Trophoblast cell (in vitro differentiated cells and primary cell): Measurements from ENCODE around the gene PEX10.

Source experiments
- DNase-seq, 2 donors: peaks; one replicate each; pipeline ENCODE4 v3.0.0-alpha.2; 2016
- H2AFZ ChIP-seq: 2 replicates; pipeline ENCODE4 v1.6.1; 2013; ENCODE audit warnings: low read length, moderate library complexity, mild to moderate bottlenecking; ENCODE audit not compliant: insufficient read depth, poor library complexity
- H2AK5ac ChIP-seq: 2 replicates; pipeline ENCODE4 v1.6.1; 2013; ENCODE audit warnings: mild to moderate bottlenecking, low read length
- H2BK120ac ChIP-seq: 2 replicates; pipeline ENCODE4 v1.6.1; 2013; ENCODE audit warnings: low read length, mild to moderate bottlenecking, moderate library complexity; ENCODE audit not compliant: insufficient read depth, poor library complexity
- H2BK12ac ChIP-seq: 2 replicates; pipeline ENCODE4 v1.6.1; 2013; ENCODE audit warnings: mild to moderate bottlenecking, low read length, moderate library complexity
- H2BK5ac ChIP-seq: 2 replicates; pipeline ENCODE4 v1.6.1; 2013; ENCODE audit warnings: low read length, low read depth, moderate library complexity, mild to moderate bottlenecking; ENCODE audit not compliant: poor library complexity
- H3K14ac ChIP-seq: 2 replicates; pipeline ENCODE4 v1.6.1; 2013; ENCODE audit warnings: mild to moderate bottlenecking, low read length
- H3K18ac ChIP-seq: 2 replicates; pipeline ENCODE4 v1.6.1; 2013; ENCODE audit warnings: mild to moderate bottlenecking, low read length
- H3K23ac ChIP-seq: 2 replicates; pipeline ENCODE4 v1.6.1; 2013; ENCODE audit warnings: low read length
- H3K27ac ChIP-seq: 2 replicates; pipeline ENCODE4 v1.5.1; 2013; ENCODE audit warnings: low read depth, mild to moderate bottlenecking, inconsistent platforms, low read length, moderate library complexity
- H3K27me3 ChIP-seq: 2 replicates; pipeline ENCODE4 v1.6.1; 2013; ENCODE audit warnings: inconsistent platforms, mild to moderate bottlenecking, low read length, moderate library complexity; ENCODE audit not compliant: insufficient read depth
- H3K36me3 ChIP-seq, 2 experiments: 1 replicate in 1 of 2; 2 replicates in 1 of 2; pipeline ENCODE4 v1.6.1; 2013; ENCODE audit warnings: low read length in 2 of 2, mild to moderate bottlenecking in 2 of 2, moderate library complexity in 1 of 2; ENCODE audit not compliant: insufficient read depth in 2 of 2, control insufficient read depth in 1 of 2
- H3K4ac ChIP-seq: 2 replicates; pipeline ENCODE4 v1.6.1; 2013; ENCODE audit warnings: low read depth, mild to moderate bottlenecking, low read length, moderate library complexity
- H3K4me1 ChIP-seq, 2 experiments: 1 replicate in 1 of 2; 2 replicates in 1 of 2; pipeline ENCODE4 v1.6.1; 2013; ENCODE audit warnings: low read length in 2 of 2, mild to moderate bottlenecking in 2 of 2, moderate library complexity in 1 of 2; ENCODE audit not compliant: insufficient read depth in 2 of 2, control insufficient read depth in 1 of 2
- H3K4me2 ChIP-seq: 2 replicates; pipeline ENCODE4 v1.6.1; 2013; ENCODE audit warnings: inconsistent platforms, mild to moderate bottlenecking, low read length, moderate library complexity
- H3K4me3 ChIP-seq: 2 replicates; pipeline ENCODE4 v1.5.1; 2013; ENCODE audit warnings: mild to moderate bottlenecking, low read depth, low read length, inconsistent platforms
- H3K79me1 ChIP-seq: one replicate; pipeline ENCODE4 v1.6.1; 2013; ENCODE audit warnings: low read length
- H3K79me2 ChIP-seq: 2 replicates; pipeline ENCODE4 v1.6.1; 2013; ENCODE audit warnings: low read length, mild to moderate bottlenecking; ENCODE audit not compliant: control insufficient read depth, insufficient read depth, poor library complexity
- H3K9ac ChIP-seq: 2 replicates; pipeline ENCODE4 v1.6.1; 2013; ENCODE audit warnings: mild to moderate bottlenecking, low read length
- H3K9me3 ChIP-seq: 2 replicates; pipeline ENCODE4 v1.6.1; 2013; ENCODE audit warnings: low read depth, mild to moderate bottlenecking, control low read depth, inconsistent platforms, low read length; ENCODE audit not compliant: insufficient read depth
- H4K12ac ChIP-seq: 2 replicates; pipeline ENCODE4 v1.6.1; 2013; ENCODE audit warnings: low read depth, mild to moderate bottlenecking, low read length, moderate library complexity
- H4K8ac ChIP-seq: 2 replicates; pipeline ENCODE4 v1.6.1; 2013; ENCODE audit warnings: low read depth, mild to moderate bottlenecking, low read length, moderate library complexity
- H4K91ac ChIP-seq: one replicate; pipeline ENCODE4 v1.6.1; 2013; ENCODE audit warnings: low read depth, mild to moderate bottlenecking, low read length, moderate library complexity
- WGBS: extraction: QIAGEN DNeasy Blood & Tissue Kit; methylation state at CpG from one replicate; pipeline ENCODE4 v1.1.7; 2013; ENCODE audit warnings: missing lambda C conversion rate; ENCODE audit not compliant: insufficient read length, insufficient coverage; ENCODE audit errors: extremely low coverage; 5-methylcytosine and 5-hydroxymethylcytosine counted together

Gene PEX10

DNA sequence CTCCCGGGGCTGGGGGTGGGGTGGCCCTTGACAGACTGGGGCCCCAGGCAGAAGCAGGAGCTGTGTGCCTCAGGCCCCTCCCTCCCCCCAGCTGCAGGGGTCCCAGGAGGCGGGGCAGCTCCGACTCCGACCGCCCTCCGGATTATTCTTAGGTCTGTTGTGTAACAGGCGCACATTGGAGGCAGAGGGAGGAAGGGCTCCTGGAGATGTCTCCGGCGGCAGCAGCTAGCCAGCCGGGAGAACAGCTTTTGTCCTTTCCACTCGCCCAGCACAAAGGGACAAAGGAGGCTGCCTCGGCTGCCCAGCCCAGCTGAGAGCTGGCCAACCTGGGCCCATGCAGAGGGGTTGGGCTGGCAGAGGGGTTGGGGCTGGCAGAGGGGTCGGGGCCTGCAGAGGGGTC, 34.0 kb upstream of the PEX10 start:
- H3K27ac ChIP-seq = no peak overlapping the region
- H3K4ac ChIP-seq = no peak overlapping the region
- no peak overlapping the region for H2BK12ac ChIP-seq
- H2AFZ ChIP-seq = no peak overlapping the region
- H3K18ac ChIP-seq = no peak overlapping the region
- H2BK120ac ChIP-seq = no peak overlapping the region
- no peak overlapping the region for H2AK5ac ChIP-seq
- H4K8ac ChIP-seq = no peak overlapping the region
- no peak overlapping the region for H2BK5ac ChIP-seq
- H3K36me3 ChIP-seq = no peaks in the 10 kb centered on the region
- no peaks in the 10 kb centered on the region for H3K4me1 ChIP-seq
- DNase-seq = no peak
- no peaks in the 10 kb centered on the region for H3K79me1 ChIP-seq
- peaks cover 18% of the 10 kb centered on the region for H3K27me3 ChIP-seq
- no peak overlapping the region for H3K14ac ChIP-seq
- H3K79me2 ChIP-seq = no peaks in the 10 kb centered on the region
- H3K4me2 ChIP-seq = no peak overlapping the region
- peaks cover 2% of the 10 kb centered on the region for H3K9me3 ChIP-seq
- H4K91ac ChIP-seq = no peak overlapping the region
- H3K23ac ChIP-seq = no peak overlapping the region
- no peak overlapping the region for H3K4me3 ChIP-seq
- WGBS = no CpG with 5 or more reads among the region's 13 CpGs
- H3K9ac ChIP-seq = no peak overlapping the region
- no peak overlapping the region for H4K12ac ChIP-seq

DNA sequence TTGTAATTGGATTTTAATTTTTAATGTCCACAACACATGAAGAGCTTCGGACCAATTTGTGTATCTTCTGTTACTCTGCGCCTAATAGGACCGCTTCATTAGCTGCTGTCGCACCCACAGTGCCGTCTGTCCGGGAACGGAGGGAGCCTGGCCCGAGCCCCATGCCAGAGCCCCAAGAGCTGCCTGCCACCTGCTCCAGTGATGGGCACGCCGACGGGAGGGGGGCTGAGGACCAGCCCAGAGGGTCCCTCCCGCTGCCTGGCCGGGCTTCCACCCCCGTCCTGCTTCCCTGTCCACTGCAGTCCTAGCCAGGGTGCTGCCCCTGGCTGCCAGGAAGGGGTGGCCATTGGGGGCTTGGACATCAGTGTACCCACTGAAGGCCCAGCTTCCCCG, 33.5 kb upstream of the PEX10 start:
- Histone ChIP-seq H4K12ac (no peak overlapping the region), H4K8ac (no peak overlapping the region)
- WGBS = no CpG with 5 or more reads among the region's 15 CpGs

DNA sequence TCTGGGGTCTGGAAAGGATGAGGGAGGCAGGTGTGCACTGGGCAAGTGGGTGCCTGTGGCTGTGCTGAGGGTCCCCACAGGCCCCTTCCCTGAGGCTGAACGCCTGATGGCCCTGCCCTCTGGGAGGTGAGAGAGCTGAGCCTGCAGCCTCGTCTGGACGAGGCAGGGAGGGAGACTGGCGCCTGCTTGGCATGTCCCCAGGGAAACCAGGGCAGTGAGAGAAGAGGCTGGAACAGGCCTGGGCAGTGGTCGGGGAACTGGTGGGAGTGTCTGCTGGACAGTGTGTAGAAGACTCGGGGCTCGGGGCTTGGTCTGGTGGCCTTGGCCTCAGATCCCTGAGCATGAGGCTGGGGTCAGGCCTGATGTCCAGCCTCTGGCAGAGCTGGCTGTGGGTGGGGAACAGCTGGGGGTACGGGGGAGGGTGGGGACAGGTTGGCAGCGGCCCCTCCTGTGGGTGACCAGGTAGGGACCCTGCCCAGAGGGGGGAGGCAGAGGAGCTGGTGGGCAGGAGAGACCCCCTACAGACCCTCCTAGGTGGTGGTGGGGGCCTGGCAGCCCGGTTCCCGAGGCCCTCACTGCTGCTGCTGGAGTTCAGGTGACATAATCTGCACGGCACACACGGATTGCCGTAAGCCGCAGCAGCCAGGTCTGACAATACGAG, 32.9 kb upstream of the PEX10 start:
- Histone ChIP-seq H2AK5ac (no peak overlapping the region), H3K27me3 (peaks cover 18% of the 10 kb centered on the region), H3K4ac (no peak overlapping the region), H2BK120ac (no peak overlapping the region), H3K27ac (no peak overlapping the region), H3K4me1 (no peaks in the 10 kb centered on the region), H4K12ac (no peak overlapping the region), H2AFZ (no peak overlapping the region), H2BK5ac (no peak overlapping the region), H2BK12ac (no peak overlapping the region), H3K4me3 (no peak overlapping the region), H3K79me1 (no peaks in the 10 kb centered on the region), H3K23ac (no peak overlapping the region), H3K9me3 (peaks cover 4% of the 10 kb centered on the region), H3K4me2 (no peak overlapping the region), H3K36me3 (no peaks in the 10 kb centered on the region), H4K91ac (no peak overlapping the region), H3K18ac (no peak overlapping the region), H3K14ac (no peak overlapping the region), H3K79me2 (no peaks in the 10 kb centered on the region), H3K9ac (no peak overlapping the region), H4K8ac (no peak overlapping the region)
- no CpG with 5 or more reads among the region's 16 CpGs for WGBS
- no peak for DNase-seq

More for the DNA sequence above, 33.5 kb upstream of the PEX10 start:
- Histone ChIP-seq H3K23ac (no peak overlapping the region), H3K4me1 (no peaks in the 10 kb centered on the region), H3K4me2 (no peak overlapping the region), H2BK120ac (no peak overlapping the region), H3K18ac (no peak overlapping the region), H4K91ac (no peak overlapping the region), H2BK5ac (no peak overlapping the region), H3K4me3 (no peak overlapping the region), H3K79me1 (no peaks in the 10 kb centered on the region), H3K9me3 (peaks cover 2% of the 10 kb centered on the region), H3K9ac (no peak overlapping the region), H3K14ac (no peak overlapping the region), H2BK12ac (no peak overlapping the region), H2AFZ (no peak overlapping the region), H3K27me3 (peaks cover 18% of the 10 kb centered on the region), H3K27ac (no peak overlapping the region), H2AK5ac (no peak overlapping the region), H3K36me3 (no peaks in the 10 kb centered on the region), H3K79me2 (no peaks in the 10 kb centered on the region), H3K4ac (no peak overlapping the region)
- no peak for DNase-seq

DNA sequence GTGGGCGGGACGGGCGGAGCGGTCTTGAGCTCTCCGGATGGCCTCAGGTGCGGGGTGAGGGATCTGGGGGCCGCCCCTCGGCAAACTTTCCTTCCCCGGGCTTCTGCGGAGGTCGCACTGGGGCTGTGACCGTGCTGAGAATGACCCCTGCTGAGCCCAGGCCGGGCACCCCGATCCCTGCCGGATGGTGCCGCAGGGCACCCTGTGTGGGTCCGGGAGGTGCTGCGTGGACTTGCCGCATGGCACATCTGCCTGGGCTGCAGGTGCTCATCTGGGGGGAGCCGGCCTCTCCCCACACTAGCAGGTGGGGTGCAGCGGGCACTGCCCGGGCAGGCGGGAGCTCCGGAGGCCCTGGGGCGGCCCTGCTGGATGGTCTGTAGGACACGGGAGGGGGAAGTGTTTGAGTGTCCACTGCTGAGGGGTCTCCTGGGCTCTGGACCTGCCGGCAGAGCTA, 31.8 kb upstream of the PEX10 start:
- Histone ChIP-seq H3K4me3 (no peak overlapping the region), H3K27me3 (peaks cover 18% of the 10 kb centered on the region), H3K23ac (no peak overlapping the region), H3K79me2 (no peaks in the 10 kb centered on the region), H2BK120ac (no peak overlapping the region), H3K27ac (no peak overlapping the region), H3K14ac (no peak overlapping the region), H3K4me2 (no peak overlapping the region), H3K36me3 (no peaks in the 10 kb centered on the region), H2AFZ (no peak overlapping the region), H3K18ac (no peak overlapping the region), H3K4me1 (no peaks in the 10 kb centered on the region), H4K8ac (no peak overlapping the region), H3K79me1 (no peaks in the 10 kb centered on the region), H4K12ac (no peak overlapping the region), H2AK5ac (no peak overlapping the region), H3K4ac (no peak overlapping the region), H4K91ac (no peak overlapping the region), H3K9ac (no peak overlapping the region), H2BK5ac (no peak overlapping the region), H3K9me3 (peaks cover 4% of the 10 kb centered on the region), H2BK12ac (no peak overlapping the region)
- no peak for DNase-seq
- no CpG with 5 or more reads among the region's 27 CpGs for WGBS
